HepG2 (cell line): ENCODE measurements around the gene ZNF683. TPM values are rescaled to one million over a fixed set of nuclear protein-coding genes. Genes with fewer than 3 reads are reported as not detected.

Experiments used
- ARID2 ChIP-seq: sonication (generic); formaldehyde crosslinking; IDR thresholded peaks from 2 replicates; pipeline ENCODE4 v1.8.1; 2022; ENCODE audit warnings: mild to moderate bottlenecking, missing genetic modification reagents, borderline replicate concordance
- ETV5 ChIP-seq: IDR thresholded peaks from 2 replicates; pipeline ENCODE4 v1.6.1; 2018; ENCODE audit warnings: missing biosample characterization, missing genetic modification reagents, inconsistent platforms, borderline replicate concordance
- HDAC1 ChIP-seq: sonication (generic); formaldehyde crosslinking; IDR thresholded peaks from 2 replicates; pipeline ENCODE4 v1.5.1; 2020; ENCODE audit warnings: mild to moderate bottlenecking, missing genetic modification reagents
- HOXA5 ChIP-seq: sonication (generic); formaldehyde crosslinking; IDR thresholded peaks from 2 replicates; pipeline ENCODE4 v1.4.0; 2020; ENCODE audit warnings: missing genetic modification reagents
- JUNB ChIP-seq: sonication (generic); formaldehyde crosslinking; IDR thresholded peaks from 2 replicates; pipeline ENCODE4 v1.8.0; 2022; ENCODE audit warnings: missing genetic modification reagents, mild to moderate bottlenecking, borderline replicate concordance
- KLF15 ChIP-seq: sonication (generic); formaldehyde crosslinking; IDR thresholded peaks from 2 replicates; pipeline ENCODE4 v1.8.1; 2023; ENCODE audit warnings: borderline replicate concordance, mild to moderate bottlenecking, inconsistent platforms, missing genetic modification reagents, mixed read lengths
- MTA3 ChIP-seq: sonication (generic); formaldehyde crosslinking; IDR thresholded peaks from 2 replicates; pipeline ENCODE4 v1.4.0; 2020; ENCODE audit warnings: missing genetic modification reagents
- MTF1 ChIP-seq: sonication (generic); formaldehyde crosslinking; IDR thresholded peaks from 2 replicates; pipeline ENCODE4 v1.5.0; 2020; ENCODE audit warnings: missing genetic modification reagents
- POLR2A ChIP-seq, 2 experiments: IDR thresholded peaks; 2 replicates each; pipeline ENCODE4 v1.6.1; 2011; ENCODE audit warnings: low read depth in 2 of 2, low read length in 2 of 2, mild to moderate bottlenecking in 1 of 2, moderate library complexity in 1 of 2; ENCODE audit not compliant: insufficient read depth in 1 of 2
- POLR2AphosphoS5 ChIP-seq: IDR thresholded peaks from 2 replicates; pipeline ENCODE4 v1.6.1; 2012; ENCODE audit warnings: low read depth, low read length
- PREB ChIP-seq: sonication (generic); formaldehyde crosslinking; IDR thresholded peaks from 2 replicates; pipeline ENCODE4 v1.4.0; 2020; ENCODE audit warnings: missing genetic modification reagents
- RFX5 ChIP-seq: IDR thresholded peaks from 2 replicates; pipeline ENCODE4 v1.6.1; 2011; ENCODE audit warnings: low read depth, low read length, improper control_type of control experiment
- SNRNP70 ChIP-seq: fragments of 200-400 bp; formaldehyde crosslinking; IDR thresholded peaks from 2 replicates; pipeline ENCODE4 v1.6.1; 2017; ENCODE audit warnings: mild to moderate bottlenecking, low read depth, low read length, moderate library complexity
- SOX5 ChIP-seq: IDR thresholded peaks from 2 replicates; pipeline ENCODE4 v1.6.1; 2016; ENCODE audit warnings: borderline replicate concordance
- TEAD3 ChIP-seq: optimal IDR thresholded peaks from 2 replicates; pipeline ENCODE3; 2016; ENCODE audit warnings: borderline replicate concordance
- ZBTB8A ChIP-seq: sonication (generic); formaldehyde crosslinking; IDR thresholded peaks from 2 replicates; pipeline ENCODE4 v1.4.0; 2020; ENCODE audit warnings: mild to moderate bottlenecking, low read depth, missing genetic modification reagents, borderline replicate concordance
- ZNF143 ChIP-seq: sonication (generic); formaldehyde crosslinking; IDR thresholded peaks from 2 replicates; pipeline ENCODE4 v1.4.0; 2020; ENCODE audit warnings: missing genetic modification reagents
- ZNF207 ChIP-seq: fragments of 450-650 bp; IDR thresholded peaks from 2 replicates; pipeline ENCODE4 v1.6.1; 2016; ENCODE audit warnings: antibody characterized with exemption, borderline replicate concordance
- ZNF362 ChIP-seq: sonication (generic); formaldehyde crosslinking; IDR thresholded peaks from 2 replicates; pipeline ENCODE4 v1.4.0; 2020; ENCODE audit warnings: missing genetic modification reagents, mild to moderate bottlenecking, borderline replicate concordance
- ZNF570 ChIP-seq: sonication (generic); formaldehyde crosslinking; IDR thresholded peaks from 2 replicates; pipeline ENCODE4 v1.4.0; 2020; ENCODE audit warnings: mild to moderate bottlenecking, missing genetic modification reagents, borderline replicate concordance
- ZNF577 ChIP-seq: sonication (generic); formaldehyde crosslinking; IDR thresholded peaks from 2 replicates; pipeline ENCODE4 v1.4.0; 2020; ENCODE audit warnings: mild to moderate bottlenecking, low read depth, missing genetic modification reagents, borderline replicate concordance
- ZNF770 ChIP-seq: sonication (generic); formaldehyde crosslinking; IDR thresholded peaks from 2 replicates; pipeline ENCODE4 v1.5.0; 2020; ENCODE audit warnings: mild to moderate bottlenecking, missing genetic modification reagents
- ZNF777 ChIP-seq: sonication (generic); formaldehyde crosslinking; IDR thresholded peaks from 2 replicates; pipeline ENCODE4 v1.4.0; 2020; ENCODE audit warnings: missing genetic modification reagents
- ZNF891 ChIP-seq: sonication (generic); formaldehyde crosslinking; IDR thresholded peaks from 2 replicates; pipeline ENCODE4 v1.5.0; 2020; ENCODE audit warnings: mild to moderate bottlenecking, missing genetic modification reagents
- polyA plus RNA-seq, 8 experiments: library from polyadenylated mRNA; depleted of rRNA in 3 of 8; stranded (reverse) in 7 of 8; unstranded in 1 of 8; fragments of >200 nt; fragmentation: Illumina TruSeq in 4 of 8; extraction: Trizol in 4 of 8; gene quantifications; 2 replicates each; pipeline versions ENCODE4 v1.2.1 to v1.2.3, GENCODE V29; 2011 to 2016; ENCODE audit warnings: low read depth in 4 of 8, missing spikeins in 1 of 8, mixed read lengths in 1 of 8; ENCODE audit not compliant: insufficient read depth in 1 of 8
- total RNA-seq, 5 experiments: library from RNA; depleted of rRNA; stranded (reverse); fragments of >200 nt; fragmentation: Illumina TruSeq; extraction: Trizol; gene quantifications; 2 replicates each; pipeline ENCODE4 v1.2.3, GENCODE V29; 2016; ENCODE audit warnings: low read depth in 1 of 5
- TF ChIP-seq, protein P1 (sequence below): IDR thresholded peaks from 2 replicates; pipeline ENCODE4 v1.6.1; 2016; ENCODE audit warnings: low read depth, control low read depth

Gene ZNF683
- total and polyA plus RNA-seq, 2 of the 13 experiments (the other 11 are each of a cell fraction or from before 2014, with no cell fraction given), result not detected

GRCh38 chr1:26358411-26359384, 13.9 kb downstream of the ZNF683 start (continued):
- TF ChIP-seq ZNF577 (no peak), ZNF143 (CRISPR knock-in tag) (no peak), ZNF207 (no peak), ZNF777 (0 out of 2 replicates have a peak, but pooled peaks have one; percentile 13), ZNF891 (CRISPR knock-in tag) (no peak), PREB (no peak), SNRNP70 (no peak), MTA3 (CRISPR knock-in tag) (no peak), ZNF570 (CRISPR knock-in tag) (no peak), POLR2A (IDR thresholded peaks at IDR 0.05; ENCODE audit: insufficient read depth in 1 of 2, low read depth in 2 of 2, low read length in 2 of 2) (peak in 1 of 2 experiments; percentile 58; a peak in 2 of 4 replicates), KLF15 (CRISPR knock-in tag) (no peak), TEAD3 (peak; percentile 4), ETV5 (CRISPR knock-in tag) (peak; percentile 45; the same call in 1 of the 2 replicates), MTF1 (CRISPR knock-in tag) (no peak), HDAC1 (CRISPR knock-in tag) (peak; percentile 59), ZNF362 (CRISPR knock-in tag) (no peak), JUNB (no peak; the same call in 1 of the 2 replicates), ZNF770 (CRISPR knock-in tag) (0 out of 2 replicates have a peak, but pooled peaks have one; percentile 17), ZBTB8A (CRISPR knock-in tag) (no peak), HOXA5 (CRISPR knock-in tag) (no peak), POLR2AphosphoS5 (no peak), SOX5 (CRISPR knock-in tag) (peak; percentile 64), ARID2 (CRISPR knock-in tag) (0 out of 2 replicates have a peak, but pooled peaks have one; percentile 62), RFX5 (no peak)
- TF ChIP-seq, protein P1, sequence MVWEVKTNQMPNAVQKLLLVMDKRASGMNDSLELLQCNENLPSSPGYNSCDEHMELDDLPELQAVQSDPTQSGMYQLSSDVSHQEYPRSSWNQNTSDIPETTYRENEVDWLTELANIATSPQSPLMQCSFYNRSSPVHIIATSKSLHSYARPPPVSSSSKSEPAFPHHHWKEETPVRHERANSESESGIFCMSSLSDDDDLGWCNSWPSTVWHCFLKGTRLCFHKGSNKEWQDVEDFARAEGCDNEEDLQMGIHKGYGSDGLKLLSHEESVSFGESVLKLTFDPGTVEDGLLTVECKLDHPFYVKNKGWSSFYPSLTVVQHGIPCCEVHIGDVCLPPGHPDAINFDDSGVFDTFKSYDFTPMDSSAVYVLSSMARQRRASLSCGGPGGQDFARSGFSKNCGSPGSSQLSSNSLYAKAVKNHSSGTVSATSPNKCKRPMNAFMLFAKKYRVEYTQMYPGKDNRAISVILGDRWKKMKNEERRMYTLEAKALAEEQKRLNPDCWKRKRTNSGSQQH (CRISPR knock-in tag), result 0 out of 2 replicates have a peak, but pooled peaks have one; percentile 49
